Endodermal cell (in vitro differentiated cells): ENCODE results near the gene PLAU. TPM values are rescaled to one million over a fixed set of nuclear protein-coding genes. Genes with fewer than 3 reads are reported as not detected.

Source experiments
- DNase-seq: peaks from one replicate; pipeline ENCODE4 v3.0.0-alpha.2; 2017
- H3K27ac ChIP-seq: 2 replicates; pipeline ENCODE4 v1.5.1; 2013; ENCODE audit warnings: mild to moderate bottlenecking, low read depth, low read length, moderate library complexity
- H3K27me3 ChIP-seq: 2 replicates; pipeline ENCODE4 v1.6.1; 2013; ENCODE audit warnings: mild to moderate bottlenecking, low read length, moderate library complexity; ENCODE audit not compliant: insufficient read depth, control insufficient read depth, poor library complexity, severe bottlenecking
- H3K36me3 ChIP-seq: 2 replicates; pipeline ENCODE4 v1.7.0; 2013; ENCODE audit warnings: mild to moderate bottlenecking, low read length, moderate library complexity; ENCODE audit not compliant: control insufficient read depth, insufficient read depth
- H3K4me1 ChIP-seq: one replicate; pipeline ENCODE4 v1.7.0; 2013; ENCODE audit warnings: low read length; ENCODE audit not compliant: control insufficient read depth, insufficient read depth
- H3K4me3 ChIP-seq: 2 replicates; pipeline ENCODE4 v1.5.1; 2013; ENCODE audit warnings: mild to moderate bottlenecking, low read length, moderate library complexity
- H3K9ac ChIP-seq: 2 replicates; pipeline ENCODE4 v1.6.1; 2013; ENCODE audit warnings: mild to moderate bottlenecking, low read length, moderate library complexity; ENCODE audit not compliant: poor library complexity, severe bottlenecking; ENCODE audit errors: extremely low read depth
- H3K9me3 ChIP-seq: 2 replicates; pipeline ENCODE4 v1.6.1; 2013; ENCODE audit warnings: mild to moderate bottlenecking, low read length, moderate library complexity; ENCODE audit not compliant: control insufficient read depth
- H3K27ac Mint-ChIP-seq: 2 replicates; pipeline ENCODE4 v1.8.0; 2020; ENCODE audit warnings: mixed read lengths
- H3K27me3 Mint-ChIP-seq: 2 replicates; pipeline ENCODE4 v1.8.0; 2021; ENCODE audit warnings: mild to moderate bottlenecking, mixed read lengths; ENCODE audit not compliant: insufficient read depth
- H3K36me3 Mint-ChIP-seq: 2 replicates; pipeline ENCODE4 v1.8.0; 2020; ENCODE audit warnings: low read depth, mixed read lengths
- H3K4me1 Mint-ChIP-seq: 2 replicates; pipeline ENCODE4 v1.8.0; 2020; ENCODE audit warnings: mixed read lengths
- H3K4me3 Mint-ChIP-seq: 2 replicates; pipeline ENCODE4 v1.8.0; 2020; ENCODE audit warnings: mild to moderate bottlenecking, moderate library complexity, mixed read lengths
- H3K9me3 Mint-ChIP-seq: 2 replicates; pipeline ENCODE4 v1.8.0; 2020; ENCODE audit warnings: mild to moderate bottlenecking, mixed read lengths
- CTCF ChIP-seq: fragments of 200-600 bp; sonication (generic); conservative IDR thresholded peaks from 2 replicates; pipeline ENCODE4 v1.5.0; 2021; ENCODE audit warnings: antibody characterized with exemption, mild to moderate bottlenecking
- WGBS, 2 experiments: methylation state at CpG; one replicate each; pipeline versions ENCODE4 v1.1.5 to v1.1.7; 2013; ENCODE audit warnings: missing lambda C conversion rate in 2 of 2, mixed read lengths in 1 of 2; ENCODE audit not compliant: insufficient coverage in 1 of 2, insufficient read length in 1 of 2; 5-methylcytosine and 5-hydroxymethylcytosine counted together
- total RNA-seq, 2 donors: library from RNA; stranded (reverse); fragmentation: NEBNext Ultra II Directional in 1 of 2; extraction: Animal tissue kit (Norgen Biotek cat#: 25700) in 1 of 2; gene quantifications; 2 replicates in 1 of 2; 3 replicates in 1 of 2; pipeline ENCODE4 v1.2.1, GENCODE V29; 2021

Gene PLAU
- total RNA-seq, 2 donors from 2014 or later = 2.7 to 3.3 TPM

GRCh38 chr10:73868655-73869195, 42.2 kb upstream of the PLAU start:
- no peaks in the 10 kb centered on the region for H3K9me3 Mint-ChIP-seq
- Histone ChIP-seq H3K27me3 (no peaks in the 10 kb centered on the region), H3K4me1 (no peaks in the 10 kb centered on the region), H3K4me3 (no peak overlapping the region), H3K27ac (no peak overlapping the region), H3K9ac (no peak overlapping the region), H3K36me3 (peaks cover 35% of the 10 kb centered on the region), H3K9me3 (no peaks in the 10 kb centered on the region)
- no peak overlapping the region for H3K27ac Mint-ChIP-seq
- peaks cover 10% of the 10 kb centered on the region for H3K4me1 Mint-ChIP-seq
- H3K27me3 Mint-ChIP-seq = no peaks in the 10 kb centered on the region
- H3K36me3 Mint-ChIP-seq = peaks cover 20% of the 10 kb centered on the region
- 92 to 96% methylated on average over 5 of the region's 5 CpGs for WGBS, 2 experiments
- no peak for TF ChIP-seq CTCF
- DNase-seq = no peak
- no peak overlapping the region for H3K4me3 Mint-ChIP-seq

- H3K27me3 ChIP-seq = peaks cover 13% of the 10 kb centered on the region
Observed at GRCh38 chr10:73871295-73872189, 39.4 kb upstream of the PLAU start.

GRCh38 chr10:73872190-73872710, 38.7 kb upstream of the PLAU start:
- Histone ChIP-seq H3K9ac (no peak overlapping the region), H3K4me1 (peaks cover 5% of the 10 kb centered on the region), H3K27ac (no peak overlapping the region), H3K4me3 (peak overlapping the region; percentile 78), H3K27me3 (peaks cover 13% of the 10 kb centered on the region), H3K36me3 (peaks cover 35% of the 10 kb centered on the region), H3K9me3 (no peaks in the 10 kb centered on the region)
- Mint-ChIP-seq H3K9me3 (no peaks in the 10 kb centered on the region), H3K27ac (no peak overlapping the region), H3K36me3 (peaks cover 12% of the 10 kb centered on the region), H3K27me3 (peaks cover 22% of the 10 kb centered on the region), H3K4me3 (peak overlapping the region; percentile 68), H3K4me1 (peaks cover 10% of the 10 kb centered on the region)
- WGBS, 2 experiments = 87 to 93% methylated on average over 3 to 5 of the region's 5 CpGs
- TF ChIP-seq CTCF = peak; percentile 55
- DNase-seq = no peak

More at GRCh38 chr10:73871295-73872189, 39.4 kb upstream of the PLAU start:
- H3K27ac ChIP-seq = no peak overlapping the region
- peaks cover 5% of the 10 kb centered on the region for H3K4me1 ChIP-seq
- no peak for DNase-seq
- H3K9me3 ChIP-seq = no peaks in the 10 kb centered on the region
- peaks cover 35% of the 10 kb centered on the region for H3K36me3 ChIP-seq
- 90 to 97% methylated on average over 6 to 7 of the region's 8 CpGs for WGBS, 2 experiments
- no peak overlapping the region for H3K4me3 ChIP-seq
- H3K4me3 Mint-ChIP-seq = no peak overlapping the region
- H3K9ac ChIP-seq = no peak overlapping the region
- peaks cover 10% of the 10 kb centered on the region for H3K4me1 Mint-ChIP-seq
- H3K9me3 Mint-ChIP-seq = no peaks in the 10 kb centered on the region
- H3K27ac Mint-ChIP-seq = no peak overlapping the region
- TF ChIP-seq CTCF = no peak
- peaks cover 16% of the 10 kb centered on the region for H3K27me3 Mint-ChIP-seq
- H3K36me3 Mint-ChIP-seq = peaks cover 12% of the 10 kb centered on the region
